K562 (cell line): ENCODE measurements around the gene METTL25B. TPM values are rescaled to one million over a fixed set of nuclear protein-coding genes. Genes with fewer than 3 reads are reported as not detected.

Source experiments
- ATAC-seq: fragments of 200-7000 bp; cut with Tn5 transposase; 3 replicates; pipeline ENCODE4 v1.9.1; 2020; ENCODE audit warnings: moderate library complexity
- BruUV-seq: library from RNA; stranded (reverse); fragments of 400-500 nt; replicated peaks from 2 replicates; lab custom pipeline; 2021; lab: Mats Ljungman, UMichigan
- CTCF ChIA-PET: fragments of 300-600 bp; formaldehyde crosslinking; extraction: SDS; loops from one replicate; lab custom pipeline; 2021; ENCODE audit warnings: low intra/inter-chr PET ratio; lab: Yijun Ruan, JAX
- POLR2A ChIA-PET: fragments of 300-600, 350-650 bp; sonication (Branson Sonifier 250); formaldehyde crosslinking; extraction: SDS; loops from one replicate; lab custom pipeline; 2021; ENCODE audit warnings: antibody characterized with exemption, inconsistent platforms; lab: Yijun Ruan, JAX
- DNase-seq, 4 experiments: peaks; one replicate each; pipeline versions ENCODE4 v3.0.0 to v3.0.0-alpha.2; 2011 to 2018; ENCODE audit warnings: low spot score in 3 of 4, mixed read lengths in 3 of 4; ENCODE audit errors: extremely low read depth in 1 of 4
- FAIRE-seq: peaks from 2 replicates; lab custom pipeline; 2011; peaks lifted over from hg19 to GRCh38; lab: Jason Lieb, UNC
- H2AFZ ChIP-seq: 2 replicates; pipeline ENCODE4 v1.6.0; 2011; ENCODE audit warnings: low read depth, low read length, control low read depth, inconsistent platforms
- H3K27ac ChIP-seq: fragments of 200-600 bp; 3 replicates; pipeline ENCODE4 v1.8.0; 2011; ENCODE audit warnings: low read depth, mild to moderate bottlenecking, control low read depth, inconsistent platforms, low read length, moderate library complexity, mixed read lengths; ENCODE audit errors: extremely low read depth
- H3K27me3 ChIP-seq, 2 experiments: fragments of 300-600 bp in 1 of 2; 2 replicates in 1 of 2; 3 replicates in 1 of 2; pipeline versions ENCODE4 v1.6.0 to v1.8.0; 2011; ENCODE audit warnings: inconsistent platforms in 2 of 2, low read length in 2 of 2, mild to moderate bottlenecking in 1 of 2, mixed read lengths in 1 of 2, moderate library complexity in 1 of 2; ENCODE audit not compliant: control insufficient read depth in 2 of 2, insufficient read depth in 2 of 2
- H3K36me3 ChIP-seq: fragments of 300-600 bp; 3 replicates; pipeline ENCODE4 v1.8.0; 2011; ENCODE audit warnings: mild to moderate bottlenecking, low read length, inconsistent platforms; ENCODE audit not compliant: control insufficient read depth, insufficient read depth
- H3K4me1 ChIP-seq, 2 experiments: fragments of 200-600 bp in 1 of 2; replicated peaks in 1 of 2; 2 replicates in 1 of 2; 3 replicates in 1 of 2; pipeline versions ENCODE4 v1.5.1 to v1.8.0; 2011; ENCODE audit warnings: inconsistent platforms in 2 of 2, low read length in 2 of 2, mild to moderate bottlenecking in 1 of 2, mixed read lengths in 1 of 2, moderate library complexity in 1 of 2; ENCODE audit not compliant: control insufficient read depth in 2 of 2, insufficient read depth in 2 of 2
- H3K4me2 ChIP-seq: 2 replicates; pipeline ENCODE4 v1.6.1; 2011; ENCODE audit warnings: low read length, control low read depth, inconsistent platforms, mixed read lengths; ENCODE audit not compliant: insufficient read depth
- H3K4me3 ChIP-seq: fragments of 200-600 bp; sonication (generic), shearing (Covaris generic); 2 replicates; pipeline ENCODE4 v1.5.1; 2016; ENCODE audit warnings: control low read depth, inconsistent platforms
- H3K79me2 ChIP-seq: fragments of 200-600 bp; 3 replicates; pipeline ENCODE4 v1.8.0; 2011; ENCODE audit warnings: low read length, inconsistent platforms; ENCODE audit not compliant: control insufficient read depth, insufficient read depth
- H3K9ac ChIP-seq, 2 experiments: 2 replicates each; pipeline versions ENCODE4 v1.6.0 to v1.6.1; 2011; ENCODE audit warnings: low read depth in 2 of 2, low read length in 2 of 2, control low read depth in 1 of 2, inconsistent platforms in 1 of 2, mild to moderate bottlenecking in 1 of 2, mixed read lengths in 1 of 2; ENCODE audit not compliant: insufficient read depth in 1 of 2
- H3K9me1 ChIP-seq: one replicate; pipeline ENCODE4 v1.6.0; 2011; ENCODE audit warnings: inconsistent platforms, mild to moderate bottlenecking, low read length, moderate library complexity; ENCODE audit not compliant: control insufficient read depth, insufficient read depth
- H3K9me3 ChIP-seq: replicated peaks from 2 replicates; pipeline ENCODE4 v1.5.1; 2011; ENCODE audit warnings: low read depth, low read length, inconsistent platforms; ENCODE audit not compliant: control insufficient read depth, insufficient read depth
- H4K20me1 ChIP-seq: replicated peaks from 2 replicates; pipeline ENCODE4 v1.6.1; 2011; ENCODE audit warnings: low read length, inconsistent platforms, mixed read lengths; ENCODE audit not compliant: control insufficient read depth, insufficient read depth
- BHLHE40 ChIP-seq: IDR thresholded peaks from 2 replicates; pipeline ENCODE4 v1.6.1; 2011; ENCODE audit warnings: low read length, improper control_type of control experiment
- HNRNPH1 ChIP-seq: fragments of 200-400 bp; formaldehyde crosslinking; optimal IDR thresholded peaks from 2 replicates; pipeline ENCODE3; 2017; ENCODE audit warnings: low read depth, mild to moderate bottlenecking, low read length, moderate library complexity
- HSF4 ChIP-seq: fragments of 250-450 bp; sonication (Bioruptor Pico); IDR thresholded peaks from 2 replicates; pipeline ENCODE4 v2.1.2; 2022; ENCODE audit warnings: mild to moderate bottlenecking, moderate library complexity, borderline replicate concordance
- MLLT1 ChIP-seq, 2 experiments: fragments of 450-650 bp; IDR thresholded peaks; 2 replicates each; pipeline ENCODE4 v1.6.1; 2016
- NCOA1 ChIP-seq: fragments of 450-650 bp; IDR thresholded peaks from 2 replicates; pipeline ENCODE4 v1.6.1; 2016; ENCODE audit warnings: low read depth
- NR4A1 ChIP-seq, 2 experiments: fragments of 250-450 bp in 1 of 2; fragments of 450-650 bp in 1 of 2; sonication (Bioruptor Pico) in 1 of 2; IDR thresholded peaks; 2 replicates each; pipeline versions ENCODE4 v1.4.0 to v1.6.1; 2016 to 2020; ENCODE audit warnings: mild to moderate bottlenecking in 2 of 2, missing compliant biosample characterization in 1 of 2, missing genetic modification characterization in 1 of 2, moderate library complexity in 1 of 2
- POLR2A ChIP-seq: fragments of 450-650 bp; conservative IDR thresholded peaks from 2 replicates; pipeline ENCODE4 v1.6.1; 2016
- RCOR1 ChIP-seq, 2 experiments: IDR thresholded peaks; 2 replicates each; pipeline ENCODE4 v1.6.1; 2012; ENCODE audit warnings: low read depth in 2 of 2, low read length in 2 of 2, borderline replicate concordance in 1 of 2, improper control_type of control experiment in 1 of 2
- REST ChIP-seq, 2 experiments: fragments of 450-650 bp; formaldehyde crosslinking in 1 of 2; IDR thresholded peaks; 2 replicates each; pipeline versions ENCODE4 v1.4.0 to v1.6.1; 2014 to 2020; ENCODE audit warnings: mild to moderate bottlenecking in 2 of 2, borderline replicate concordance in 1 of 2, low read depth in 1 of 2
- WGBS: fragments of 100-300 bp; shearing (Covaris generic); methylation state at CpG from one replicate; pipeline ENCODE4 v1.1.6; 2016; ENCODE audit warnings: low coverage, mixed read lengths; ENCODE audit not compliant: insufficient coverage; ENCODE audit errors: missing lambda C conversion rate; 5-methylcytosine and 5-hydroxymethylcytosine counted together
- in situ Hi-C: fragments of 300-500 bp; cut with MboI; formaldehyde crosslinking; loops from 4 replicates; pipeline ENCODE4 v1.15.0; 2018; ENCODE audit warnings: inconsistent platforms, mixed read lengths
- intact Hi-C: fragments of 100-400 bp; cut with micrococcal nuclease; formaldehyde crosslinking; loops from 2 replicates; pipeline ENCODE4 v1.14.2; 2022
- polyA plus RNA-seq, 8 experiments: library from polyadenylated mRNA; depleted of rRNA in 4 of 8; stranded (reverse) in 5 of 8; unstranded in 3 of 8; fragments of >200 nt; fragmentation: Nextera tagmentation in 2 of 8; fragmentation: Illumina TruSeq in 1 of 8; extraction: Ambion mirVana in 2 of 8; extraction: Trizol in 1 of 8; gene quantifications; 2 replicates each; pipeline versions ENCODE4 v1.2.1 to v1.2.3, GENCODE V29; 2011 to 2014; ENCODE audit warnings: inconsistent platforms in 1 of 8, missing spikeins in 1 of 8
- total RNA-seq, 7 experiments: library from RNA; depleted of rRNA in 6 of 7; stranded (reverse); fragments of >200 nt in 6 of 7; fragmentation: Illumina TruSeq in 2 of 7; extraction: Trizol in 2 of 7; gene quantifications; 2 replicates each; pipeline versions ENCODE4 v1.2.1 to v1.2.3, GENCODE V29; 2011 to 2021; ENCODE audit warnings: low replicate concordance in 1 of 7

The METTL25B gene
- total and polyA plus RNA-seq, 9 of the 15 experiments (the other 6 are each of a cell fraction or from before 2014, with no cell fraction given), result 7.7 to 48.3 (median 33.1) TPM

GRCh38 chr1:156689035-156689952, 39.0 kb upstream of the METTL25B start:
- FAIRE-seq, result peak; percentile 97
- no peaks in the 10 kb centered on the region for H3K9me1 ChIP-seq
- 1% methylated on average over 22 of the region's 23 CpGs for WGBS
- TF ChIP-seq MLLT1 (IDR thresholded peaks at IDR 0.05) (peak; percentile 26 to 75; a peak in 1 of 4 replicates), POLR2A (no peak), NCOA1 (0 out of 2 replicates have a peak, but pooled peaks have one; percentile 11), HNRNPH1 (no peak), HSF4 (CRISPR knock-in tag) (no peak), RCOR1 (IDR thresholded peaks at IDR 0.05; ENCODE audit: borderline replicate concordance in 1 of 2, low read depth in 2 of 2, low read length in 2 of 2) (peak in 1 of 2 experiments; percentile 68; a peak in 2 of 4 replicates), REST (IDR thresholded peaks at IDR 0.05; ENCODE audit: borderline replicate concordance) (peak; percentile 95), REST (CRISPR knock-in tag; IDR thresholded peaks at IDR 0.05; ENCODE audit: low read depth) (no peak), BHLHE40 (peak; percentile 25; the same call in 1 of the 2 replicates), NR4A1 (CRISPR knock-in tag; IDR thresholded peaks at IDR 0.05) (0 out of 2 replicates have a peak, but pooled peaks have one; percentile 21), NR4A1 (tag; IDR thresholded peaks at IDR 0.05) (no peak)

More at GRCh38 chr1:156689035-156689952, 39.0 kb upstream of the METTL25B start:
- ChIA-PET POLR2A (interaction anchor here (0.6 to 5.9 kb wide), 25 partner anchors 9 to 487 kb away, joined by 3 to 60 read pairs (median 3); partner anchors contain the start of genes CRABP2, ISG20L2 and METTL25B), CTCF (interaction anchor here (0.6 to 6.6 kb wide), 12 partner anchors 11 to 232 kb away, joined by 3 to 143 read pairs (median 4); partner anchors contain the start of genes CRABP2, ISG20L2, METTL25B and NES)
- H3K79me2 ChIP-seq, result 0 out of 3 replicates have a peak, but pooled peaks cover 3% of the 10 kb centered on the region
- H3K9ac ChIP-seq, result peak overlapping the region; percentile 68 to 89
- no peaks in the 10 kb centered on the region for H3K36me3 ChIP-seq
- H3K4me1 ChIP-seq, result peaks cover 45 to 54% of the 10 kb centered on the region in 2 experiments
- peak overlapping the region; percentile 86 for H3K4me2 ChIP-seq
- peak overlapping the region; percentile 98 for H2AFZ ChIP-seq
- no peaks in the 10 kb centered on the region for H4K20me1 ChIP-seq
- H3K27me3 ChIP-seq, result 0 out of 5 replicates have a peak, but pooled peaks cover 0 to 2% of the 10 kb centered on the region in 2 experiments
- DNase-seq (peak; percentile 87 to 90 (median 88)), ATAC-seq (peak; percentile 81)
- intact Hi-C loops, result loop anchor here (1.0 to 5.0 kb wide), 4 partner anchors 17 to 201 kb away; partner anchors contain the start of gene NTRK1
- BruUV-seq, result no TSS peak
- H3K9me3 ChIP-seq, result no peaks in the 10 kb centered on the region
- H3K4me3 ChIP-seq, result peak overlapping the region; percentile 32
- peak overlapping the region; percentile 21; the same call in 2 of the 3 replicates for H3K27ac ChIP-seq
- in situ Hi-C loops, result no loop called here
